Psoas muscle (tissue), 8 donors: ENCODE results near the gene FGF1. TPM values are rescaled to one million over a fixed set of nuclear protein-coding genes. Genes with fewer than 3 reads are reported as not detected.
"Not testable (repeated sequence)": the region's sequence is repeated elsewhere in the genome, so short reads cannot be mapped to it uniquely, and the experiment has no call there.

Experiments
- ATAC-seq, 4 donors: fragments of 200-7000 bp; cut with Tn5 transposase; one replicate each; pipeline ENCODE4 v1.9.1; 2020; ENCODE audit warnings: moderate library complexity in 3 of 4, mild to moderate bottlenecking in 2 of 4
- DNase-seq, 2 donors: peaks; one replicate each; pipeline ENCODE4 v3.0.0-alpha.2; 2020
- H3K27ac ChIP-seq: fragments of 200-600 bp; one replicate; pipeline ENCODE4 v1.8.0; 2022
- H3K27me3 ChIP-seq, 3 donors: fragments of 200-600 bp in 1 of 3; one replicate each; pipeline versions ENCODE4 v1.6.1 to v1.8.0; 2013 to 2022; ENCODE audit warnings: low read length in 2 of 3, mild to moderate bottlenecking in 2 of 3, moderate library complexity in 1 of 3; ENCODE audit not compliant: insufficient read depth in 3 of 3
- H3K36me3 ChIP-seq, 2 donors: fragments of 200-600 bp in 1 of 2; one replicate each; pipeline versions ENCODE4 v1.6.1 to v1.8.0; 2013 to 2022; ENCODE audit warnings: low read depth in 1 of 2, mild to moderate bottlenecking in 1 of 2, moderate library complexity in 1 of 2; ENCODE audit not compliant: insufficient read depth in 1 of 2
- H3K4me1 ChIP-seq: fragments of 200-600 bp; one replicate; pipeline ENCODE4 v1.8.0; 2022
- H3K4me3 ChIP-seq: fragments of 200-600 bp; one replicate; pipeline ENCODE4 v1.8.0; 2022; ENCODE audit warnings: mild to moderate bottlenecking
- H3K9me3 ChIP-seq: fragments of 200-600 bp; one replicate; pipeline ENCODE4 v1.8.0; 2022
- CTCF ChIP-seq: fragments of 200-600 bp; IDR thresholded peaks from one replicate; pipeline ENCODE4 v1.8.0; 2022; ENCODE audit warnings: antibody characterized with exemption
- WGBS, 3 donors: extraction: QIAGEN DNeasy Blood & Tissue Kit; methylation state at CpG; one replicate each; pipeline versions ENCODE4 v1.1.6 to v1.1.7; 2013; 5-methylcytosine and 5-hydroxymethylcytosine counted together
- intact Hi-C, 2 donors: fragments of 100-400 bp; cut with DNase I; formaldehyde crosslinking; loops; one replicate each; pipeline versions ENCODE4 v1.11.0 to v1.14.2; 2022
- polyA plus RNA-seq, 3 donors: library from polyadenylated mRNA; stranded (reverse); fragments of 200-250 nt; gene quantifications; one replicate each; pipeline ENCODE4 v1.2.3, GENCODE V29; 2013
- total RNA-seq, 4 donors: library from RNA; stranded (reverse); fragmentation: NEBNext Ultra II Directional in 2 of 4; extraction: Animal tissue kit (Norgen Biotek cat#: 25700) in 2 of 4; gene quantifications; one replicate each; pipeline versions ENCODE4 v1.2.1 to v1.2.4, GENCODE V29; 2021 to 2023
- donor health status: healthy with polysubstance abuse.
- donor health status: DM: no; HTN: no; CAD: no; lungs with moderate emphysema.
- donor health status: Bipolar disorder and iron deficiency.
- donor health status: healthy.
- donor health status: DM: yes; HTN: yes; CAD: no.
- donor health status: DM: no; HTN: no; CAD: no.
- donor health status: DM: no; HTN: no; CAD: no.
- donor health status: DM: yes; HTN: yes; CAD: no.

The FGF1 gene
- total and polyA plus RNA-seq, 7 donors = 0.34 to 7.1 (median 1.00) TPM

GRCh38 chr5:142650881-142651280 lies 35.0 kb downstream of the FGF1 start:
- no peak for ATAC-seq
- intact Hi-C loops = no loop called here

GRCh38 chr5:142650060-142650459 lies 35.8 kb downstream of the FGF1 start:
- 69 to 87% (median 86%) methylated on average over 3 of the region's 3 CpGs for WGBS, 3 donors
- intact Hi-C loops = no loop called here
- H3K4me1 ChIP-seq = peaks cover 11% of the 10 kb centered on the region
- no peak overlapping the region for H3K4me3 ChIP-seq
- no peak overlapping the region for H3K27ac ChIP-seq
- no peak for TF ChIP-seq CTCF
- ATAC-seq (no peak), DNase-seq (no peak)
- H3K9me3 ChIP-seq = no peaks in the 10 kb centered on the region
- no peaks in the 10 kb centered on the region for H3K27me3 ChIP-seq
- no peaks in the 10 kb centered on the region for H3K36me3 ChIP-seq

More at GRCh38 chr5:142650881-142651280, 35.0 kb downstream of the FGF1 start:
- H3K27me3 ChIP-seq = no peaks in the 10 kb centered on the region
- DNase-seq = no peak
- no peak overlapping the region for H3K4me3 ChIP-seq
- TF ChIP-seq CTCF = no peak
- H3K9me3 ChIP-seq = no peaks in the 10 kb centered on the region
- no peak overlapping the region for H3K27ac ChIP-seq
- WGBS, 3 donors = 67 to 71% (median 69%) methylated on average over 8 of the region's 8 CpGs
- no peaks in the 10 kb centered on the region for H3K36me3 ChIP-seq
- peaks cover 7% of the 10 kb centered on the region for H3K4me1 ChIP-seq

GRCh38 chr5:142648108-142648507 lies 37.8 kb downstream of the FGF1 start:
- ATAC-seq, intact Hi-C loops, H3K27ac ChIP-seq, H3K9me3 ChIP-seq, H3K36me3 ChIP-seq, H3K27me3 ChIP-seq, H3K4me3 ChIP-seq, DNase-seq, H3K4me1 ChIP-seq: not testable (repeated sequence)
- 88 to 96% (median 93%) methylated on average over 3 of the region's 3 CpGs for WGBS, 3 donors

GRCh38 chr5:142645456-142645855 lies 40.4 kb downstream of the FGF1 start:
- DNase-seq (no peak), ATAC-seq (no peak)
- no peak overlapping the region for H3K4me3 ChIP-seq
- no peaks in the 10 kb centered on the region for H3K36me3 ChIP-seq
- H3K27ac ChIP-seq = no peak overlapping the region
- H3K27me3 ChIP-seq = no peaks in the 10 kb centered on the region
- no peak for TF ChIP-seq CTCF
- 36 to 46% (median 37%) methylated on average over 1 of the region's 1 CpG for WGBS, 3 donors
- H3K9me3 ChIP-seq = no peaks in the 10 kb centered on the region
- intact Hi-C loops = no loop called here
- H3K4me1 ChIP-seq = peaks cover 7% of the 10 kb centered on the region

- 41 to 43% (median 41%) methylated on average over 10 of the region's 10 CpGs for WGBS, 3 donors
- Histone ChIP-seq H3K36me3 (no peaks in the 10 kb centered on the region), H3K4me3 (no peak overlapping the region), H3K27me3 (no peaks in the 10 kb centered on the region), H3K27ac (no peak overlapping the region), H3K9me3 (no peaks in the 10 kb centered on the region), H3K4me1 (peaks cover 7% of the 10 kb centered on the region)
- intact Hi-C loops = no loop called here
- no peak for TF ChIP-seq CTCF
- ATAC-seq (peak; percentile 39 to 79 (median 70)), DNase-seq (no peak)
Measured at GRCh38 chr5:142644640-142645361, 41.1 kb downstream of the FGF1 start.
